DND-41 (cell line): ENCODE results near the gene MSI2.

Experiments
- CTCF ChIP-seq: IDR thresholded peaks from 2 replicates; pipeline ENCODE4 v1.5.1; 2012; ENCODE audit warnings: borderline replicate concordance, low read length, moderate library complexity, mild to moderate bottlenecking; ENCODE audit not compliant: poor library complexity, severe bottlenecking; ENCODE audit errors: extremely low read depth
- EZH2 ChIP-seq: IDR thresholded peaks from 3 replicates; pipeline ENCODE4 v1.6.1; 2012; ENCODE audit warnings: borderline replicate concordance, low read depth, mild to moderate bottlenecking, moderate library complexity, low read length, inconsistent platforms; ENCODE audit not compliant: severe bottlenecking

DNA sequence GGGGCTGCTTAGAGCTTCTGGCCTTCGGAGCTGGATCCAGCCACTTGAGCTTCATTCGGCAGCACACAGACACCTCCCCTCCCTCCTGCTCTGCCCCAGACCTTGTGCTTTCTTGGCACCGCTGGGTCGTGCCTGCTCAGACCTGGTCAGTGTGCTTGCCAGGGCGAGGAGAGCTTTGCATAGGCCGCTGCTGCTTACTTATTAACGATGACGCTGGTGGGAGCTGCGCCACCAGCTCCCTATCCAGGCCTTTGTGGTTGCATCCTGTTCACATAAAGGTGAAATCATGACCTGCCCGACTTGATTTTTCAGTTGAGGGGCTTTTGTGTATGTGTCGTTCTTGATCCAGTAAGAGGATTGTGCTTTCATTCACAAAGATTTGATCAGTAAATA is 101.1 kb downstream of the MSI2 start:
- TF ChIP-seq CTCF: no peak
- no peak for TF ChIP-seq EZH2
